ENCODE measurements around the gene GABARAP.

- no peak for TF ChIP-seq CTCF (CRISPR knock-in tag; IDR thresholded peaks at IDR 0.05)
- TF ChIP-seq NFYB (CRISPR knock-in tag; IDR thresholded peaks at IDR 0.05), result no peak
- TF ChIP-seq, protein P1, sequence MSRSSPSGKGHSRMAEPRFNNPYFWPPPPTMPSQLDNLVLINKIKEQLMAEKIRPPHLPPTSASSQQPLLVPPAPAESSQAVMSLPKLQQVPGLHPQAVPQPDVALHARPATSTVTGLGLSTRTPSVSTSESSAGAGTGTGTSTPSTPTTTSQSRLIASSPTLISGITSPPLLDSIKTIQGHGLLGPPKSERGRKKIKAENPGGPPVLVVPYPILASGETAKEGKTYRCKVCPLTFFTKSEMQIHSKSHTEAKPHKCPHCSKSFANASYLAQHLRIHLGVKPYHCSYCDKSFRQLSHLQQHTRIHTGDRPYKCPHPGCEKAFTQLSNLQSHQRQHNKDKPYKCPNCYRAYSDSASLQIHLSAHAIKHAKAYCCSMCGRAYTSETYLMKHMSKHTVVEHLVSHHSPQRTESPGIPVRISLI (CRISPR knock-in tag; IDR thresholded peaks at IDR 0.05; ENCODE audit: borderline replicate concordance), result no peak
- no peak for TF ChIP-seq MLX (CRISPR knock-in tag; IDR thresholded peaks at IDR 0.05)
- no peak for TF ChIP-seq ZNF703 (CRISPR knock-in tag; IDR thresholded peaks at IDR 0.05; ENCODE audit: borderline replicate concordance)
- TF ChIP-seq, protein P2, sequence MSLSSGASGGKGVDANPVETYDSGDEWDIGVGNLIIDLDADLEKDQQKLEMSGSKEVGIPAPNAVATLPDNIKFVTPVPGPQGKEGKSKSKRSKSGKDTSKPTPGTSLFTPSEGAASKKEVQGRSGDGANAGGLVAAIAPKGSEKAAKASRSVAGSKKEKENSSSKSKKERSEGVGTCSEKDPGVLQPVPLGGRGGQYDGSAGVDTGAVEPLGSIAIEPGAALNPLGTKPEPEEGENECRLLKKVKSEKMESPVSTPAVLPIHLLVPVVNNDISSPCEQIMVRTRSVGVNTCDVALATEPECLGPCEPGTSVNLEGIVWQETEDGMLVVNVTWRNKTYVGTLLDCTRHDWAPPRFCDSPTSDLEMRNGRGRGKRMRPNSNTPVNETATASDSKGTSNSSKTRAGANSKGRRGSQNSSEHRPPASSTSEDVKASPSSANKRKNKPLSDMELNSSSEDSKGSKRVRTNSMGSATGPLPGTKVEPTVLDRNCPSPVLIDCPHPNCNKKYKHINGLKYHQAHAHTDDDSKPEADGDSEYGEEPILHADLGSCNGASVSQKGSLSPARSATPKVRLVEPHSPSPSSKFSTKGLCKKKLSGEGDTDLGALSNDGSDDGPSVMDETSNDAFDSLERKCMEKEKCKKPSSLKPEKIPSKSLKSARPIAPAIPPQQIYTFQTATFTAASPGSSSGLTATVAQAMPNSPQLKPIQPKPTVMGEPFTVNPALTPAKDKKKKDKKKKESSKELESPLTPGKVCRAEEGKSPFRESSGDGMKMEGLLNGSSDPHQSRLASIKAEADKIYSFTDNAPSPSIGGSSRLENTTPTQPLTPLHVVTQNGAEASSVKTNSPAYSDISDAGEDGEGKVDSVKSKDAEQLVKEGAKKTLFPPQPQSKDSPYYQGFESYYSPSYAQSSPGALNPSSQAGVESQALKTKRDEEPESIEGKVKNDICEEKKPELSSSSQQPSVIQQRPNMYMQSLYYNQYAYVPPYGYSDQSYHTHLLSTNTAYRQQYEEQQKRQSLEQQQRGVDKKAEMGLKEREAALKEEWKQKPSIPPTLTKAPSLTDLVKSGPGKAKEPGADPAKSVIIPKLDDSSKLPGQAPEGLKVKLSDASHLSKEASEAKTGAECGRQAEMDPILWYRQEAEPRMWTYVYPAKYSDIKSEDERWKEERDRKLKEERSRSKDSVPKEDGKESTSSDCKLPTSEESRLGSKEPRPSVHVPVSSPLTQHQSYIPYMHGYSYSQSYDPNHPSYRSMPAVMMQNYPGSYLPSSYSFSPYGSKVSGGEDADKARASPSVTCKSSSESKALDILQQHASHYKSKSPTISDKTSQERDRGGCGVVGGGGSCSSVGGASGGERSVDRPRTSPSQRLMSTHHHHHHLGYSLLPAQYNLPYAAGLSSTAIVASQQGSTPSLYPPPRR (CRISPR knock-in tag; IDR thresholded peaks at IDR 0.05; ENCODE audit: borderline replicate concordance), result no peak
Measured at GRCh38 chr17:7204336-7204735, 37.9 kb downstream of the GABARAP start.
